Hepatocyte (in vitro differentiated cells): Measurements from ENCODE around the gene TXNL4B.

ENCODE experiments used
- EZH2 ChIP-seq: fragments of 200-600 bp; sonication (generic); IDR thresholded peaks from 2 replicates; pipeline ENCODE4 v1.6.1; 2016; ENCODE audit warnings: antibody characterized with exemption, mild to moderate bottlenecking, borderline replicate concordance
- EZH2phosphoT487 ChIP-seq: fragments of 200-600 bp; sonication (generic); IDR thresholded peaks from one replicate; pipeline ENCODE4 v1.6.1; 2018; ENCODE audit warnings: antibody characterized with exemption, mild to moderate bottlenecking, low read depth, moderate library complexity; ENCODE audit not compliant: unreplicated experiment, severe bottlenecking
- TF ChIP-seq, protein P1 (sequence below): fragments of 200-600 bp; sonication (generic); IDR thresholded peaks from 2 replicates; pipeline ENCODE4 v1.5.1; 2016; ENCODE audit warnings: antibody characterized with exemption, mild to moderate bottlenecking; ENCODE audit not compliant: poor library complexity

GRCh38 chr16:72131036-72131435, 37.6 kb upstream of the TXNL4B start:
- TF ChIP-seq, protein P1, sequence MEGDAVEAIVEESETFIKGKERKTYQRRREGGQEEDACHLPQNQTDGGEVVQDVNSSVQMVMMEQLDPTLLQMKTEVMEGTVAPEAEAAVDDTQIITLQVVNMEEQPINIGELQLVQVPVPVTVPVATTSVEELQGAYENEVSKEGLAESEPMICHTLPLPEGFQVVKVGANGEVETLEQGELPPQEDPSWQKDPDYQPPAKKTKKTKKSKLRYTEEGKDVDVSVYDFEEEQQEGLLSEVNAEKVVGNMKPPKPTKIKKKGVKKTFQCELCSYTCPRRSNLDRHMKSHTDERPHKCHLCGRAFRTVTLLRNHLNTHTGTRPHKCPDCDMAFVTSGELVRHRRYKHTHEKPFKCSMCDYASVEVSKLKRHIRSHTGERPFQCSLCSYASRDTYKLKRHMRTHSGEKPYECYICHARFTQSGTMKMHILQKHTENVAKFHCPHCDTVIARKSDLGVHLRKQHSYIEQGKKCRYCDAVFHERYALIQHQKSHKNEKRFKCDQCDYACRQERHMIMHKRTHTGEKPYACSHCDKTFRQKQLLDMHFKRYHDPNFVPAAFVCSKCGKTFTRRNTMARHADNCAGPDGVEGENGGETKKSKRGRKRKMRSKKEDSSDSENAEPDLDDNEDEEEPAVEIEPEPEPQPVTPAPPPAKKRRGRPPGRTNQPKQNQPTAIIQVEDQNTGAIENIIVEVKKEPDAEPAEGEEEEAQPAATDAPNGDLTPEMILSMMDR = no peak
- TF ChIP-seq EZH2phosphoT487 = no peak
- no peak for TF ChIP-seq EZH2
